CD4-positive, alpha-beta T cell treated with Interleukin-10 for 1 hour (primary cell): ENCODE data around the gene SLC25A29.
"Not testable (repeated sequence)": the region's sequence is repeated elsewhere in the genome, so short reads cannot be mapped to it uniquely, and the experiment has no call there.

Source experiments
- DNase-seq: peaks from one replicate; pipeline ENCODE4 v3.0.0-alpha.2; 2020

Gene SLC25A29

DNA sequence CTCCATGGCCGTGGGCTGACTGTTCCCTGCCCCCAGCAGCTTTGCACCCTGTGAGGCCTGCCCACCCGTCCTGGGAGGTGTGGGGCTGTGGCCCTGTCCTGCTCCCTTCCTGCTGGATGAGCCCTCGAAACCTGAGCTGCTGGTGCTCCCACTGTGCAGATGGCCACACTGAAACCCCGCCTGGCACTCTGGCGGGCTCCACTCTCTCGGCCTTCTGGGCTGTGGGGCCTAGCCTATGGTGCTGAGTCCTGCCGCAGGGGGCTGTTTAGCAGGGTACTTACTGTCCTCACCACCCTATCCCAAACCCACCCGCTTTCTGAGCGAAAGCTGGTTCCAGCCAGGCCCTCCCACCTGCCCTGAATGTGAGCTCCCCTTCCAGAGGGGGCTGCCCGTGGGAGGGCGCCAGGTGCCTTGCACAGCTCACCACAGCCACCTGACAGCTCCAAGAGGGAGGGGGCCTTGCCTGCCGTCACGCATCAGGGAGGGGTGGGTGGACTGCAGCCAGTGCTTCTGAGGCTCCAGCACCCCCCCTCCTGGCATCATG, 24.2 kb upstream of the SLC25A29 start:
- DNase-seq: no peak

DNA sequence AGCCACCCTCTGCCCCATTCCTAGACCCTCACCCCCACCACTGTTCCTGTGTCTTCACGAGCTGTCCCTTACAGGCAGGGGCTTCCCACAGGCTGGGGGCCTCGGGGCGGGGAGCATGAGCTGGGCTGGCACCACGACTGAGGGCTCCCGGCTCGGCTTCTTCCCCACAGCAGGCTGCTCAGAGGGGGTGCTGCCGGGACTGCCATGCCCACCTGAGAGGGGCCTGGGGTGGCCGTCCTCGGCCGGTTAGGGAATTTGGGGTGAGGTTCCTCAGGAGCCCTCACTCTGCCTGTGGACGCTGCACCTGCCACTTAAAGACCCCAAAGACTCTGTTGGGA, 23.7 kb upstream of the SLC25A29 start:
- no peak for DNase-seq

DNA sequence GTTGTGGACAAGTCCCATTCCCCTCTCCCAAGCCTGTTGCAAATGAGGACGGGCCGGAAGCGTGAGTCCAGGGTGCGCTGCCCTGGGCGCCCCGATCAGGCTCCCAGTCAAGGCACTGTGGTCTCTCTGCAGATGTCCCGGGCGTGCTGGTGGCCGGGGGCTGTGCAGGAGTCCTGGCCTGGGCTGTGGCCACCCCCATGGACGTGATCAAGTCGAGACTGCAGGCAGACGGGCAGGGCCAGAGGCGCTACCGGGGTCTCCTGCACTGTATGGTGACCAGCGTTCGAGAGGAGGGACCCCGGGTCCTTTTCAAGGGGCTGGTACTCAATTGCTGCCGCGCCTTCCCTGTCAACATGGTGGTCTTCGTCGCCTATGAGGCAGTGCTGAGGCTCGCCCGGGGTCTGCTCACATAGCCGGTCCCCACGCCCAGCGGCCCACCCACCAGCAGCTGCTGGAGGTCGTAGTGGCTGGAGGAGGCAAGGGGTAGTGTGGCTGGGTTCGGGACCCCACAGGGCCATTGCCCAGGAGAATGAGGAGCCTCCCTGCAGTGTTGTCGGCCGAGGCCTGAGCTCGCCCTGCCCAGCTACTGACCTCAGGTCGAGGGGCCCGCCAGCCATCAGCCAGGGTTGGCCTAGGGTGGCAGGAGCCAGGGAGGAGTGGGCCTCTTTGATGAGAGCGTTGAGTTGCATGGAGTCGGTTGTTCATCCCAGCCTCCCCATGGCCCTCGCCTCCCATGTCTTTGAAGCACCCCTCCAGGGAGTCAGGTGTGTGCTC, 23.2 kb upstream of the SLC25A29 start:
- DNase-seq: no peak

DNA sequence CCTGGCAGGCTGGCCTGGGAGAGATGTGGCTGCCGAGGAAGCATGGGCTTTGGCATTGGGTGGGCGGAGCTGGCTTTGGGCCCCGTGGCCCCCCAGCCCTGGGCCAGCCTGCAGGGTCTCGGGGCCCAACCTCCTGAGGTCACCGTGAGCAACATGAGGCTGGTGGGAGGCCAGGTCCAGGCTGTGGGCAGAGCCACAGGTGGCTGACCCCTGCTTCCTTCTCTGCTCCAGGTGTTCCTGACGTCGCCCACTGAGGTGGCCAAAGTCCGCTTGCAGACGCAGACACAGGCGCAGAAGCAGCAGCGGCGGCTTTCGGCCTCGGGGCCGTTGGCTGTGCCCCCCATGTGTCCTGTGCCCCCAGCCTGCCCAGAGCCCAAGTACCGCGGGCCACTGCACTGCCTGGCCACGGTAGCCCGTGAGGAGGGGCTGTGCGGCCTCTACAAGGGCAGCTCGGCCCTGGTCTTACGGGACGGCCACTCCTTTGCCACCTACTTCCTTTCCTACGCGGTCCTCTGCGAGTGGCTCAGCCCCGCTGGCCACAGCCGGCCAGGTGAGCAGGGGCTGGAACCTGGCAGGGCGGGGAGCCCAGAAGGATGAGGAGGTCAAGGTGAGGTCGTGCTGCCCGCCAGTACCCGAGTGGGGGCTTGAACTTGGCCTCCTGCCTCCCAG, 22.4 kb upstream of the SLC25A29 start:
- DNase-seq: no peak

- DNase-seq: no peak
These were observed 20.9 kb upstream of the SLC25A29 start for GRCh38 chr14:100327128-100327527.

DNA sequence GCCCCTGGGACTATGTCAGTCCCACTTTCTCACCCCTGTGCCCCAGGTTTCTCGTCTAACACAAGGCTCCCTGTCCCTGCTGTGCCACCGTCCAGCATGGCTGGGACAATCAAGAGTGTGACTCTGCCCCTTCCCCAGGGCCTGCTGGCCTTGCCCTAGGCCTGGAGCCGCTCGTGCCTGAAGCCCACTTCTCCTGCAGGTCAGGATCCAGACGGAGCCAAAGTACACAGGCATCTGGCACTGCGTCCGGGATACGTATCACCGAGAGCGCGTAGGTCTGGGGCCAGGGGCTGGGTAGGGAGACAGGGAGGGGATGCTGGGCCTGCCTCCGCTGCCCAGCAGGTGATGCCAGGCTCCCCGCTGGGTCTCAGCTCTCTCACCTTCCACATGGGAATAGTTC, 19.7 kb upstream of the SLC25A29 start:
- DNase-seq: no peak

DNA sequence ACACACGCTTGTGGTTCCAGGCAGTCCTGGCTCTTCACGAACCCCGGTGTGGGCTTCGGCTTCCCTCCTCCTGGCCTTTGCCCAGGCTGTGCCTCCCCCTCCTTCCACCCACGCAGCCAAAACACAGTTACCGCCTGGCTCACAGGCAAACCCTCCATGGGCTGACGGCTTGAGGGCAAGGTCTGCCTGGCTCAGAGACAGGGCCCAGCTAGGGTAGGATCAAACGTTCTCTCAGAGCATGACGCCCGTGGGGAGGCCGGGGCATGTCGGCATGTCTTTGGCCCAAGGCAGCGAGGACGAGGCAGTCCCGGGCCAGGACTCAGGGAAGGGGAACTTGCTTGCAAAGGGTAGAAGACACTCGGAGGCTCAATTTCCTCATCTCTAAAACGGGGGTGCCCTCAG, 19.0 kb upstream of the SLC25A29 start:
- DNase-seq: no peak

DNA sequence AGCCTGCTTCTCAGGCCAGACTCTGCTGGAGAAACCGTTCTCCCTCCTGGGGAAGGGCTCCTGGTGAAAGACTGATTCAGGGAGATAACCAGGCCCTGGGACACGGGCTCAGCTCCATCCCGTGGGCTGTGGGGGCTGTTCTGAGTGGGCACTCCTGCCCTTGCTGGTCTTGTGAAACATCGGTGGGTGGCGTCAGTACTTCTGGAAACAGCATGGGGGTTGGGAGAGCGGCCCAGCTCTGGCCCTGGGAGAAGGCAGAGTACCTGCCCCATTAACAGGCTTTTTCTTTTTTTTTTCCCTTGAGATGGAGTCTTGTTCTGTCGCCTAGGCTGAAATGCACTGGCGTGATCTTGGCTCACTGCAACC, 17.7 kb upstream of the SLC25A29 start:
- DNase-seq: no peak

DNA sequence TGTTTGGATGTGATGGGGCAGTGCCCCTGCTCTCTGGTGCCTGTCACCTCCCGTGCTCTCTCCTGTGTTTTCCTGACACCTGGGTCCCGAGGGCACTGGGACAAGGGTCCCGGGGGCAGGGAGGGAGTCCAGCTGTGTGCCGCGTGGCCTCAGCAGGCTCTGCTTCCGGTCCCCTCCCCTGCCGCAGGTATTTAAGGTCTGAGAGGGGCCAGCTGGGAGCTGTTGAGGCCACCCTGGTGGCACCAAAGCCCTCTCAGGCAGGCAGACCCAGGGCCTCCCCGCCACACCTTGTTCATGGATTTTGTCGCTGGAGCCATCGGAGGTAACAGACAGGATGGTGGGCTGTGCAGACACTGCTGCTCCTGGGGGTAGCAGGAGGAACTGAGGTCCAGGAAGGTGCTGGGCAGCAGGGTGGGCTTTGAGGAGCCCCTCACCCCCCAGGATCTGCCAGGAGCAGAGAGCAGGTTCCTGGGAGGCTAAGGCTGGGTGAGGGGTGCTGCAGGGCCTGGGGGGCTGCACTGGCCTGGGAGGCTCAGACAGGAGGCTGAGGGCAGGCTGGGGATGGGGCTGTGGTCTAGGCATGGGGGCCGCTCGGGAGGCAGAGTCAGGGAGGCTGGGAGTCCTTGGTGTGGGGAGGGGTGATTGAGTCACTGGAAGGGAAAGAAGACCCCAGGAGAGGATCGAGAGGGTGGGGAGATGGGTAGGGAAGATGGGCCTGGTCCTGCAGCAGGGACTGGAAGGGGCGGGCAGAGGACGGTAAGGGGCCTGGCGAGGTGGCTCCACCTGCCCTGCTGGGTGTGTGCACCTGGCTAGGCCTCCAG, 17.1 kb upstream of the SLC25A29 start, which contains the start of gene SLC25A47:
Gene SLC25A47 (plus strand): TSS at position 219 of the 821 bp plus-strand sequence. CDS start 76 bp downstream, at position 295.
- DNase-seq: no peak

DNA sequence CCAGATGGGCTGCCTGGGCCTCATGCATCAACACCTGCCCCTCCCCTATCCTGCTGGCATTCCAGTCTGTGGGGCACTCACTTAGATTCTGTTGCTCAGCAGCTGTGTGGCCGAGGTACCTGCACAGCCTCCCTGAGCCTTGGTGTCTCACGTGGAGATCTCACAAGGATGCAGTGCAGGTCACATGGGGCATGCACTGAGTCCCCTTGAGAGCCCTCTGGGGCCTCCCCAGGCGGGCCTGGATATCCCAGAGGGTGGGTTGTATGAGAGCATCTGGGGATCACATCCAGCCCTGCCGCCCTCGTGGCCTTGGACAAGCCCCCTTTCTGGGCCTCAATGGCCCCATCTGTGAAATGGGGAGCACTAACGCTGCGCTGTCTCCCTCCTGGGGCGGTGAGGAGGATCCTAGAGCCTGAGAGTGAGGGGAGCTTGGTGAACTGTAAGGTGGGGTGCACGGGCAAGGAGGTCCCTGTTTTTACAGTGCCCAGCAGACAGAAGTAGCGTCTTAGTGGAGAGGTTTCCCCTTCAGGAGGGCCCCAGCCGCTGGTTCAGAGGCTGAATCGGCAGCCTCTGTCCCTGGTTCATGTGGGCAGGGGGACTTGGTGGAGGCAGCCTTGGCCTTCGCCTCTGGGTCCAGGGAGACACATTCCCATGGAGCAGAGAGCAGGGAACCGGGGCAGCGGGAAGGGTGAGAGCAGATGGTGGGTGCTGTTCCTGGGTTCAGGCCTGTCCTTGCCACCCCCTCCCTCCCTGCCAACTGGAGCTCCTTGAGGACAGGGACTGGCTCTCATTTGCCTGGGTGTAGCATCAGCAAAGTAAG, 16.1 kb upstream of the SLC25A29 start:
- DNase-seq: no peak

- no peak for DNase-seq
These were observed 15.4 kb upstream of the SLC25A29 start for GRCh38 chr14:100321473-100322137.

DNA sequence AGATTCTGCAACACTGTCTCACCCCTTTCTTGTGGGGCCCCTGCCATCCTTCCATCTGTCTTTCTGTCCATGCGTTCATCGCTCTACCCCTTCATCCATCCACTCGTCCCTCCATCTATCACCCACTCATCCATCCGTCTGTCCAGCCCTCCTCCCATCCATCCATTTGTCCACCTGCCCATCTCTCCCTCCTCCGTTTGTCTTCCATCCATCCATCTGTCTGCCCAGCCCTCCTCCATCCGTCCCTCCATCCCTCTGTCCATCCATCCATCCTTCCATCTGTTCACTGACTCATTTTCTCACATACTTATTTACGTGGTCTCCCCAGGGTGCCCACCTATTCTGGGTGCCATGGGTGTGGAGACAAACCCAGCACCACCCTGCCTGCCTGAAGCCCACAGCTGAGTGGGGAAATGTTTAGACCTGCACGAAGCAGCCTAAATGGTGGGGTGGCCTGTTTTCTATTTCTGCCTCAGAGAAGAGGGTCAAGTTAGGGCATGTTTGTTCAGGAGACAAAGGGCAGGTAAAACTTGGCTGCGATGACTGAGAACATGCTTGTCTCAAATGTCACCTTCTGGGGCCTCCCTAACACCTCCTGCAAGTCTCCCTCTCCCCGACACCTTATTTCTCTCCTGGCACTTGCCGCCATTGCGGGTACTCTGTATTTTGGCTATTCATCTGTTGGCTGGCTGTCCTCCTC, 14.1 kb upstream of the SLC25A29 start:
- DNase-seq: no peak

GRCh38 chr14:100317912-100318808, 11.9 kb upstream of the SLC25A29 start:
- DNase-seq: peak; percentile 76

GRCh38 chr14:100317389-100317788, 11.1 kb upstream of the SLC25A29 start:
- no peak for DNase-seq

DNA sequence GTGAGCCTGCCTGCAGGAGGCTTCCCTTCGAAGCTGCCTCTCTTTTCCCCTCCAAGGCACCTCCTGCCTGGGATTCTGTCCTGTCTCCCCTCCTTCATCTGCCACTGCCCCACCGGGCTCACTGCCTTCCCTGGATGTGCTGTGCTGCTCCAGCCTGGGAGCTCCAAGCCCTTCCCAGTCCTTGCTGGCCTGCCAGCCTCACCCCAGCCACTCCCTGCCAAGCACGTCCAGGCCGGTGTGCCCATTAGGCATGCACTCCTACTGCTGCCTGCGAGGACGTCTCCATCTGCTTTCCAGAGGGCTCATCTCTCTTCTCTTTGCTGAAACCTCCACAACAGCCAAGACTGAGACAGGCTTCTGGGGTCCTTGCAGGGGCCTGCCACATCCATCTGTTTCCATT, 8.5 kb upstream of the SLC25A29 start:
- no peak for DNase-seq

GRCh38 chr14:100313464-100314230, 7.4 kb upstream of the SLC25A29 start:
- no peak for DNase-seq

DNA sequence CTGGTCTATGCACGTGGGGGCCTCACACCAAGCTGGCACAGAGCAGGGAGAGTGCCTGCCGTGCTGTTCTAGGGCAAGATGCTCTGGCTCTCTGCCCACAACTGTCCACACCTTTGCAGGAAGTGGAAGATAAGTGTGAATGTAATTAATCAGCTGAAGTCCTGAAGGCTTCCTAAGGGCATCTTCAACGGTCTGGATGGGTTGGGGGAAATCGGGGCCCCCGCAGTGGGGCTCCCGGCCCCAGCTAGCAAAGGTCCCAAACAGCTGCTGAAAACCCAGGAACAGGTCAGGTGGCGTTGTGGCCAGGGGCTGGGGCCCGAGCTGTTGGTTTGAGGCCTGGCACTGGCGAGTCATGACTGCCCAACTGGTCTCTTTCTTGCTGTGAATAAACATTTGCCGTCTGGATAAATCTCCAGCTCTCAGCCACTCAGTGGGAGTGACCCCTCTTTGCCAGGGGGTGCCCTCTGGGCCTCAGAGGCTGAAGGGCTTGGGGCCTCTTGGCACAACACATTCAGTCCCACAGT, 6.7 kb upstream of the SLC25A29 start:
- no peak for DNase-seq

- DNase-seq: not testable (repeated sequence)
These were observed 6.0 kb upstream of the SLC25A29 start for GRCh38 chr14:100312110-100312876.
